K562 (cell line): ENCODE measurements around the gene REEP3. TPM values are rescaled to one million over a fixed set of nuclear protein-coding genes. Genes with fewer than 3 reads are reported as not detected.

Experiments
- FOXA3 ChIP-seq, 2 experiments: fragments of 450-650 bp in 1 of 2; sonication (generic) in 1 of 2; formaldehyde crosslinking; IDR thresholded peaks in 1 of 2; conservative IDR thresholded peaks in 1 of 2; 2 replicates each; pipeline versions ENCODE4 v1.4.0 to v1.8.0; 2020 to 2022; ENCODE audit warnings: mild to moderate bottlenecking in 2 of 2, missing genetic modification reagents in 1 of 2
- HBP1 ChIP-seq: fragments of 450-650 bp; formaldehyde crosslinking; IDR thresholded peaks from 2 replicates; pipeline ENCODE4 v1.4.0; 2022; ENCODE audit warnings: missing genetic modification characterization
- HDAC1 ChIP-seq, 2 experiments: fragments of 450-650 bp; IDR thresholded peaks; 2 replicates each; pipeline ENCODE4 v1.6.1; 2016 to 2017; ENCODE audit warnings: inconsistent platforms in 1 of 2, mild to moderate bottlenecking in 1 of 2, moderate library complexity in 1 of 2
- MTF1 ChIP-seq: fragments of 250-450 bp; sonication (Bioruptor Pico); IDR thresholded peaks from 2 replicates; pipeline ENCODE4 v1.9.0; 2021; ENCODE audit warnings: moderate library complexity, mild to moderate bottlenecking, inconsistent platforms, borderline replicate concordance
- NCOA2 ChIP-seq, 2 experiments: fragments of 450-650 bp; IDR thresholded peaks; 2 replicates each; pipeline ENCODE4 v1.6.1; 2018; ENCODE audit warnings: mild to moderate bottlenecking in 2 of 2, moderate library complexity in 1 of 2; ENCODE audit not compliant: partially characterized antibody in 2 of 2
- NFIX ChIP-seq: fragments of 250-450 bp; sonication (Bioruptor Pico); IDR thresholded peaks from 2 replicates; pipeline ENCODE4 v1.4.0; 2020; ENCODE audit warnings: low read depth, mild to moderate bottlenecking, moderate library complexity
- NFXL1 ChIP-seq: fragments of 450-650 bp; formaldehyde crosslinking; IDR thresholded peaks from 2 replicates; pipeline ENCODE4 v1.4.0; 2021; ENCODE audit warnings: mild to moderate bottlenecking
- NR4A1 ChIP-seq, 2 experiments: fragments of 250-450 bp in 1 of 2; fragments of 450-650 bp in 1 of 2; sonication (Bioruptor Pico) in 1 of 2; IDR thresholded peaks; 2 replicates each; pipeline versions ENCODE4 v1.4.0 to v1.6.1; 2016 to 2020; ENCODE audit warnings: mild to moderate bottlenecking in 2 of 2, missing compliant biosample characterization in 1 of 2, missing genetic modification characterization in 1 of 2, moderate library complexity in 1 of 2
- PATZ1 ChIP-seq: fragments of 250-450 bp; sonication (Bioruptor Pico); IDR thresholded peaks from 2 replicates; pipeline ENCODE4 v1.5.0; 2020; ENCODE audit warnings: mild to moderate bottlenecking, borderline replicate concordance
- PKNOX1 ChIP-seq: fragments of 450-650 bp; IDR thresholded peaks from 2 replicates; pipeline ENCODE4 v1.6.1; 2016
- RBM15 ChIP-seq: fragments of 200-400 bp; formaldehyde crosslinking; IDR thresholded peaks from 2 replicates; pipeline ENCODE4 v1.6.1; 2018; ENCODE audit warnings: mild to moderate bottlenecking, low read length, moderate library complexity; ENCODE audit not compliant: insufficient read depth
- XRCC3 ChIP-seq: fragments of 450-650 bp; IDR thresholded peaks from 2 replicates; pipeline ENCODE4 v1.6.1; 2017; ENCODE audit warnings: mild to moderate bottlenecking, moderate library complexity
- ZFP1 ChIP-seq: fragments of 450-650 bp; formaldehyde crosslinking; IDR thresholded peaks from 2 replicates; pipeline ENCODE4 v1.4.0; 2020; ENCODE audit warnings: mild to moderate bottlenecking, mixed read lengths
- ZKSCAN3 ChIP-seq: fragments of 250-450 bp; sonication (Bioruptor Pico); IDR thresholded peaks from 2 replicates; pipeline ENCODE4 v1.4.0; 2020
- ZNF57 ChIP-seq: fragments of 450-650 bp; formaldehyde crosslinking; IDR thresholded peaks from 2 replicates; pipeline ENCODE4 v1.4.0; 2020; ENCODE audit warnings: mild to moderate bottlenecking, moderate library complexity
- ZNF644 ChIP-seq: fragments of 200-800 bp; sonication (Bioruptor generic); IDR thresholded peaks from 2 replicates; pipeline ENCODE4 v1.6.1; 2016; ENCODE audit warnings: low read depth, missing genetic modification characterization, missing compliant biosample characterization
- ZNF655 ChIP-seq: fragments of 250-450 bp; sonication (Bioruptor Pico); IDR thresholded peaks from 2 replicates; pipeline ENCODE4 v1.5.0; 2021
- polyA plus RNA-seq, 8 experiments: library from polyadenylated mRNA; depleted of rRNA in 4 of 8; stranded (reverse) in 5 of 8; unstranded in 3 of 8; fragments of >200 nt; fragmentation: Nextera tagmentation in 2 of 8; fragmentation: Illumina TruSeq in 1 of 8; extraction: Ambion mirVana in 2 of 8; extraction: Trizol in 1 of 8; gene quantifications; 2 replicates each; pipeline versions ENCODE4 v1.2.1 to v1.2.3, GENCODE V29; 2011 to 2014; ENCODE audit warnings: inconsistent platforms in 1 of 8, missing spikeins in 1 of 8
- total RNA-seq, 7 experiments: library from RNA; depleted of rRNA in 6 of 7; stranded (reverse); fragments of >200 nt in 6 of 7; fragmentation: Illumina TruSeq in 2 of 7; extraction: Trizol in 2 of 7; gene quantifications; 2 replicates each; pipeline versions ENCODE4 v1.2.1 to v1.2.3, GENCODE V29; 2011 to 2021; ENCODE audit warnings: low replicate concordance in 1 of 7
- TF ChIP-seq, protein P1 (sequence below): fragments of 250-450 bp; sonication (Bioruptor Pico); IDR thresholded peaks from 2 replicates; pipeline ENCODE4 v1.4.0; 2020; ENCODE audit warnings: borderline replicate concordance

REEP3 gene
- total and polyA plus RNA-seq, 9 of the 15 experiments (the other 6 are each of a cell fraction or from before 2014, with no cell fraction given), result 3.4 to 13.4 (median 9.2) TPM

- TF ChIP-seq PKNOX1 (peak; percentile 37; the same call in 1 of the 2 replicates), NFXL1 (CRISPR knock-in tag) (no peak), ZNF655 (CRISPR knock-in tag) (no peak), NFIX (CRISPR knock-in tag) (no peak), ZKSCAN3 (CRISPR knock-in tag) (no peak), NR4A1 (CRISPR knock-in tag; IDR thresholded peaks at IDR 0.05) (peak; percentile 86), NR4A1 (tag; IDR thresholded peaks at IDR 0.05) (no peak), HDAC1 (IDR thresholded peaks at IDR 0.05) (peak in 1 of 2 experiments; percentile 38; a peak in 1 of 4 replicates), RBM15 (no peak), ZNF57 (CRISPR knock-in tag) (no peak), XRCC3 (0 out of 2 replicates have a peak, but pooled peaks have one; percentile 26), PATZ1 (CRISPR knock-in tag) (no peak), NCOA2 (IDR thresholded peaks at IDR 0.05; ENCODE audit: partially characterized antibody in 2 of 2) (no peak), FOXA3 (CRISPR knock-in tag; conservative IDR thresholded peaks at IDR 0.05 in 1 of 2, IDR thresholded peaks at IDR 0.05 in 1 of 2) (peak; percentile 11 to 81; a peak in 2 of 4 replicates), HBP1 (no peak), ZNF644 (no peak), ZFP1 (CRISPR knock-in tag) (no peak), MTF1 (CRISPR knock-in tag) (no peak)
- TF ChIP-seq, protein P1, sequence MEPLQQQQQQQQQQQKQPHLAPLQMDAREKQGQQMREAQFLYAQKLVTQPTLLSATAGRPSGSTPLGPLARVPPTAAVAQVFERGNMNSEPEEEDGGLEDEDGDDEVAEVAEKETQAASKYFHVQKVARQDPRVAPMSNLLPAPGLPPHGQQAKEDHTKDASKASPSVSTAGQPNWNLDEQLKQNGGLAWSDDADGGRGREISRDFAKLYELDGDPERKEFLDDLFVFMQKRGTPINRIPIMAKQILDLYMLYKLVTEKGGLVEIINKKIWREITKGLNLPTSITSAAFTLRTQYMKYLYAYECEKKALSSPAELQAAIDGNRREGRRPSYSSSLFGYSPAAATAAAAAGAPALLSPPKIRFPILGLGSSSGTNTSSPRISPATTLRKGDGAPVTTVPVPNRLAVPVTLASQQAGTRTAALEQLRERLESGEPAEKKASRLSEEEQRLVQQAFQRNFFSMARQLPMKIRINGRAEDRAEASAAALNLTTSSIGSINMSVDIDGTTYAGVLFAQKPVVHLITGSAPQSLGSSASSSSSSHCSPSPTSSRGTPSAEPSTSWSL (CRISPR knock-in tag), result no peak
These were observed at the start of gene REEP3 (continued) for GRCh38 chr10:63520500-63521415.
